GM13976 (cell line): Measurements from ENCODE around the gene VAPA.

Experiments
- DNase-seq: peaks from one replicate; pipeline ENCODE4 v3.0.0; 2012; ENCODE audit warnings: low spot score
- CTCF ChIP-seq: IDR thresholded peaks from 2 replicates; pipeline ENCODE4 v1.5.1; 2012; ENCODE audit warnings: borderline replicate concordance, mild to moderate bottlenecking; ENCODE audit not compliant: insufficient read depth; ENCODE audit errors: extremely low read depth, missing control alignments, control extremely low read depth
- in situ Hi-C: fragments of 300-500 bp; cut with MboI; formaldehyde crosslinking; loops from one replicate; pipeline ENCODE4 v1.12.0; 2022; ENCODE audit warnings: low sequenced_read_pairs, mixed read lengths, inconsistent platforms; ENCODE audit not compliant: unreplicated experiment

VAPA gene

GRCh38 chr18:9997711-9998110 lies 83.9 kb downstream of the VAPA start:
- in situ Hi-C loops: no loop called here
- no peak for DNase-seq
- no peak for TF ChIP-seq CTCF

GRCh38 chr18:9998330-9998729 lies 84.5 kb downstream of the VAPA start:
- in situ Hi-C loops: no loop called here
- TF ChIP-seq CTCF: no peak
- no peak for DNase-seq

DNA sequence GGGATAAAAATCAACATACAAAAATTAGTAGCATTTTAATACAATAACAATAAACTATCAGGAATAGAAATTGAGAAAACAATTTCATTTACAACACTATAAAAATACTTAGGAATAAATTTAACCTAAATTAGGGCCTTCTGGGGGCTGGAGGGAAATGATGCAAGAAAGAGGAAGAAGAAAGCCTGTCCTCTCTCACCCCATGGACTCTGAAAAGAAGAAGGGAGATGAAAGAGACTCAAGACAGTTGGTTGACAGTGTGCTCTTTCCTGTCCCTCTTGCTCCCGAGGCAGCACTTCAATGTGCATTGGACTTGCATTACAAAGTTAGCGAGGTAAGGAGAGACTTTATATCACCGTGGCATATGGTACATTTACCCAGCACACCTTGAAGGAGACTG lies 88.5 kb downstream of the VAPA start:
- in situ Hi-C loops: no loop called here
- no peak for TF ChIP-seq CTCF
- DNase-seq: no peak

GRCh38 chr18:10003281-10003680 lies 89.5 kb downstream of the VAPA start:
- no peak for TF ChIP-seq CTCF
- in situ Hi-C loops: no loop called here
- DNase-seq: no peak

- no peak for DNase-seq
- TF ChIP-seq CTCF: no peak
- in situ Hi-C loops: no loop called here
Observed at GRCh38 chr18:10003866-10004265, 90.0 kb downstream of the VAPA start.

DNA sequence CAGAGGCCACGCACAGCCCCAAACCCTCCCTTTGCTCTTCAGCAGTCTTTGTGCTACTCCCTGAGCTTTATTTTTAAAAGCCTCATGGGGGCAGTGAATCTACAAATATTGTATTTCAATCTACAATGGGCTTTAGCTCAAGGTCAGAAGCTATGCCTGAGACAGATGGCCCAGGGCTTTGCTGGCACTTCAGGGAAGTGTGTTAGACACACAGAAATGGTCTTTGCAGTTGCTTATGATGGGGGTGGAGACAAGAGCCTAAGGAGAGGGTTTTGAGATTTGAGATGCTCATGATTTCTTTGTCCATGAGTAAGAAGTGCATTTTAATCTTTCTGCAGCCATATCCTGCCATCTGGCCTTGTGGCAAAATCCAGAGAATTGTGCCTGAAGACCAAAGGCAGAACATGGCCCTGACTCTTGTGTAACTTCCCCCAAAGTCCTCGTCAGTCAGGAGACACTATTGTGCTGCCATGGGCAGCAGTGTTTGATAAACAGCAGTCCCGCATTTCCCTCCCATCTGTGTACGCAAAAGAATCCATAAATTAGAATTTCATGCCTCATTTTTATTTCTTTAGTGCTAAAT lies 92.6 kb downstream of the VAPA start:
- TF ChIP-seq CTCF: no peak
- DNase-seq: no peak

More for the DNA sequence above, 92.6 kb downstream of the VAPA start:
- in situ Hi-C loops: no loop called here
